MCF 10A (cell line): Measurements from ENCODE around the gene DCHS1. TPM values are rescaled to one million over a fixed set of nuclear protein-coding genes. Genes with fewer than 3 reads are reported as not detected.

Experiments
- BruUV-seq: library from RNA; stranded (reverse); fragments of 400-500 nt; replicated peaks from 2 replicates; lab custom pipeline; 2021; lab: Mats Ljungman, UMichigan
- CTCF ChIA-PET: fragments of 300-600 bp; sonication (Branson Sonifier 250); formaldehyde crosslinking; extraction: SDS; loops from one replicate; lab custom pipeline; 2021; ENCODE audit warnings: antibody characterized with exemption, inconsistent platforms; lab: Yijun Ruan, JAX
- POLR2A ChIA-PET: fragments of 300-600, 350-650 bp; sonication (Branson Sonifier 250); formaldehyde crosslinking; extraction: SDS; loops from one replicate; lab custom pipeline; 2020; ENCODE audit warnings: antibody characterized with exemption, inconsistent platforms; lab: Yijun Ruan, JAX
- DNase-seq: peaks from one replicate; pipeline ENCODE4 v3.0.0-alpha.2; 2018; ENCODE audit not compliant: unreplicated experiment
- H3K27ac Mint-ChIP-seq: one replicate; pipeline ENCODE4 v1.8.0; 2022; ENCODE audit warnings: mild to moderate bottlenecking, low read depth, mixed read lengths; ENCODE audit not compliant: unreplicated experiment
- H3K27me3 Mint-ChIP-seq: one replicate; pipeline ENCODE4 v1.8.0; 2022; ENCODE audit warnings: mixed read lengths; ENCODE audit not compliant: insufficient read depth, unreplicated experiment
- H3K36me3 Mint-ChIP-seq: one replicate; pipeline ENCODE4 v1.8.0; 2022; ENCODE audit warnings: mild to moderate bottlenecking, moderate library complexity, mixed read lengths; ENCODE audit not compliant: insufficient read depth, unreplicated experiment
- H3K4me1 Mint-ChIP-seq: one replicate; pipeline ENCODE4 v1.8.0; 2022; ENCODE audit warnings: mixed read lengths; ENCODE audit not compliant: insufficient read depth, unreplicated experiment
- H3K4me3 Mint-ChIP-seq: one replicate; pipeline ENCODE4 v1.8.0; 2022; ENCODE audit warnings: mild to moderate bottlenecking, moderate library complexity, mixed read lengths; ENCODE audit not compliant: unreplicated experiment
- H3K9me3 Mint-ChIP-seq: one replicate; pipeline ENCODE4 v1.8.0; 2022; ENCODE audit warnings: mixed read lengths; ENCODE audit not compliant: unreplicated experiment
- intact Hi-C: fragments of 100-400 bp; cut with micrococcal nuclease; formaldehyde crosslinking; loops from 2 replicates; pipeline ENCODE4 v1.14.1; 2022
- total RNA-seq: library from RNA; stranded (reverse); gene quantifications from 2 replicates; pipeline ENCODE4 v1.2.3, GENCODE V29; 2022
- TF ChIP-seq, protein P1 (sequence below): fragments of 200-600 bp; IDR thresholded peaks from one replicate; pipeline ENCODE4 v1.8.0; 2022; ENCODE audit warnings: antibody characterized with exemption, mild to moderate bottlenecking; ENCODE audit not compliant: unreplicated experiment

Gene DCHS1
- total RNA-seq, 1 experiment from 2014 or later, result 0.19 TPM

GRCh38 chr11:6646918-6647679 is 8.5 kb downstream of the DCHS1 start:
- Mint-ChIP-seq H3K27me3 (no peaks in the 10 kb centered on the region), H3K36me3 (no peaks in the 10 kb centered on the region), H3K4me3 (no peak overlapping the region), H3K9me3 (no peaks in the 10 kb centered on the region), H3K27ac (no peak overlapping the region), H3K4me1 (no peaks in the 10 kb centered on the region)
- ChIA-PET CTCF (interaction anchor here (0.5 to 0.6 kb wide), 2 partner anchors 10 to 27 kb away, joined by 3 read pairs; no protein-coding TSS in a partner anchor), POLR2A (no interaction called here)
- no peak for DNase-seq
- BruUV-seq, result no TSS peak
- intact Hi-C loops, result no loop called here
- TF ChIP-seq, protein P1, sequence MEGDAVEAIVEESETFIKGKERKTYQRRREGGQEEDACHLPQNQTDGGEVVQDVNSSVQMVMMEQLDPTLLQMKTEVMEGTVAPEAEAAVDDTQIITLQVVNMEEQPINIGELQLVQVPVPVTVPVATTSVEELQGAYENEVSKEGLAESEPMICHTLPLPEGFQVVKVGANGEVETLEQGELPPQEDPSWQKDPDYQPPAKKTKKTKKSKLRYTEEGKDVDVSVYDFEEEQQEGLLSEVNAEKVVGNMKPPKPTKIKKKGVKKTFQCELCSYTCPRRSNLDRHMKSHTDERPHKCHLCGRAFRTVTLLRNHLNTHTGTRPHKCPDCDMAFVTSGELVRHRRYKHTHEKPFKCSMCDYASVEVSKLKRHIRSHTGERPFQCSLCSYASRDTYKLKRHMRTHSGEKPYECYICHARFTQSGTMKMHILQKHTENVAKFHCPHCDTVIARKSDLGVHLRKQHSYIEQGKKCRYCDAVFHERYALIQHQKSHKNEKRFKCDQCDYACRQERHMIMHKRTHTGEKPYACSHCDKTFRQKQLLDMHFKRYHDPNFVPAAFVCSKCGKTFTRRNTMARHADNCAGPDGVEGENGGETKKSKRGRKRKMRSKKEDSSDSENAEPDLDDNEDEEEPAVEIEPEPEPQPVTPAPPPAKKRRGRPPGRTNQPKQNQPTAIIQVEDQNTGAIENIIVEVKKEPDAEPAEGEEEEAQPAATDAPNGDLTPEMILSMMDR, result no peak

DNA sequence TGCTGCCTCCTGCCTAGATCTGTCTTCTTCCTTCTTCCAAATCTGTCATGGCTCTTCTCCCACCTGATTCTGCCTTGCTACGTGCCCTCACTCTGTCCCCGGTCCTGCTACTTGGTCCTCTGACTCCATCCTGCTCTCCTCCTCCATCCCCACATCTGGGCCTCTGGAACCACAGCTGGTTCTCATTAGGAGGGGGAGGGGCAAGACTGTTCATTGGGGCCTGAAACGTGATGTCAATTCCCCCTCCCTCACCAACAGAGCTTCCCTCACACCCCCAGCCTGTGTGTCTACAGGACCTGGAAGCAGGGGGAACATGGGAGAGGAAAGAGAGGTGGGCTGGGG is 9.1 kb downstream of the DCHS1 start:
- intact Hi-C loops, result no loop called here
- Mint-ChIP-seq H3K4me3 (no peak overlapping the region), H3K9me3 (no peaks in the 10 kb centered on the region), H3K4me1 (no peaks in the 10 kb centered on the region), H3K36me3 (no peaks in the 10 kb centered on the region), H3K27ac (no peak overlapping the region), H3K27me3 (no peaks in the 10 kb centered on the region)
- TF ChIP-seq, protein P1, result no peak
- ChIA-PET CTCF (interaction anchor here (0.5 to 0.6 kb wide), 2 partner anchors 11 to 26 kb away, joined by 3 read pairs; no protein-coding TSS in a partner anchor), POLR2A (no interaction called here)
- DNase-seq, result no peak
- no TSS peak for BruUV-seq

DNA sequence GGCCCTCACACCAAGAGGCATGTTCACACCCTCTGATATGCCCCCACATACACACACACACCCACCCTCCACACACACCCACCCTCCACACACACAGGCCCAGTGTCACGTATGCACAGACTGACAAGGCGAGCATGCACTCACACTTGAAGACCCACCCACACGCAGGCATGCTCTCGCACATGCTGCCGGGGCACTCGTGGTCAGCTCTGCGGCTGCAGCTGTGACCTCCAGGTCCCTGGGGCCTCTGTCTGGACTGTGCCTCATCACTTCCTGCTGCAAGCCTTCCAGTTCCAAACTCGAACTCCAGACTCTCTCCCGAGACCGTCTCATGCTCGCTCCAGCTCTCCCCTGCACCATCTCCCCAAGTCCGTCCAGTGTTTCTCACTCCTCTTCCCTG is 9.5 kb downstream of the DCHS1 start:
- no peak overlapping the region for H3K4me3 Mint-ChIP-seq
- no peak for DNase-seq
- no peaks in the 10 kb centered on the region for H3K9me3 Mint-ChIP-seq
- no peaks in the 10 kb centered on the region for H3K36me3 Mint-ChIP-seq
- no peaks in the 10 kb centered on the region for H3K4me1 Mint-ChIP-seq
- intact Hi-C loops, result no loop called here
- CTCF ChIA-PET, result no interaction called here
- no TSS peak for BruUV-seq
- TF ChIP-seq, protein P1, result no peak
- POLR2A ChIA-PET, result no interaction called here
- no peak overlapping the region for H3K27ac Mint-ChIP-seq
- no peaks in the 10 kb centered on the region for H3K27me3 Mint-ChIP-seq

DNA sequence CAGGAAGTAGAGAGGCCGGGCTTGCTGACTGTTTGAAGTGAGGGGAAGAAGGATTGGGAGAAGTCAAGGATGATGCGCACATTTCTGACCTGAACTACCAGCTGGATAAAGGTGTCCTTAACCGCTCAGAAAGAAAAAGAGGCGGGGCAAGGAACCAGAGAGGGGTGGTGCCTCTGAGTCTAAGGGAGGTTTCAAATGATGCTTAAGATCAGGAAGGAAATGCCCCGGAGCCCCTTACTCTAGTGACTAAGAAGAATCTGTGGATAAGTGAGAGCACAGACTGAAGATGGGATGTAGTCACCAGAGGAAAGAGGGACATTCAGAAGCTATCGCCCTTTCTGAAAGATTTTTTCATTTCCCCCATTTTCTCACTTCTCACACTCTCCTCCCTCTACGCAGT is 12.7 kb downstream of the DCHS1 start:
- no TSS peak for BruUV-seq
- POLR2A ChIA-PET, result no interaction called here
- H3K36me3 Mint-ChIP-seq, result no peaks in the 10 kb centered on the region

More for the DNA sequence above, 12.7 kb downstream of the DCHS1 start:
- CTCF ChIA-PET, result interaction anchor here (0.9 kb wide), 1 partner anchor 112 kb away, joined by 3 read pairs; no protein-coding TSS in a partner anchor
- intact Hi-C loops, result no loop called here
- TF ChIP-seq, protein P1, result no peak
- H3K27ac Mint-ChIP-seq, result no peak overlapping the region
- H3K9me3 Mint-ChIP-seq, result no peaks in the 10 kb centered on the region
- H3K27me3 Mint-ChIP-seq, result no peaks in the 10 kb centered on the region
- H3K4me1 Mint-ChIP-seq, result no peaks in the 10 kb centered on the region
- H3K4me3 Mint-ChIP-seq, result no peak overlapping the region
- no peak for DNase-seq
